Loucy (cell line): ENCODE data around the gene CD300LG.

ENCODE experiments used
- EZH2phosphoT487 ChIP-seq: fragments of 200-600 bp; IDR thresholded peaks from 2 replicates; pipeline ENCODE4 v1.6.1; 2018; ENCODE audit warnings: antibody characterized with exemption, mild to moderate bottlenecking, moderate library complexity, borderline replicate concordance
- TF ChIP-seq, protein P1 (sequence below): fragments of 200-600 bp; sonication (generic); conservative IDR thresholded peaks from 2 replicates; pipeline ENCODE4 v1.5.1; 2014; ENCODE audit warnings: mild to moderate bottlenecking, antibody characterized with exemption, low read length

DNA sequence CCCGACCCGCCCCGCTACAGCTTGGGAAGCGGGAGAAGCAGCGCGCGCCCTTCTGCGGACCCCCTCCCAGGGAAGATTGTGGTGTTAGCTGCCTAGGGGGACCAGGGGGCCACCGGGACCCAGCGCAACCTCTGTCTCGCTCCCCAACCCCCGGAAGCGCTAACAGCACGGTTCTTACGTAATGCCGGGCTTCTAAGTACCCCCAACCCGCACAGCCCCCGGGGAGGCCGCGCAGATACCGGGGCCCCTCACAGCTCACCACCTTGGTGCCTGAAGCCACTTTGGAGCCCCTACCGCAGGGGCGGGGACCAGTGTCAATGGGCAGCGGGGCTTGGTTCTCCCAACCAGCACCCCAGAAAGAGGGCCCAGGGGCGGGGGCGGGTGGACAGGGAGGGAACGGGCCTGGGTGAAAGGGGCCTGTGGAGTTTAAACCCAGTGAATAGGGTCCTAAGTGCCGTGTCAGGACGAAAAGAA is 60.0 kb downstream of the CD300LG start:
- no peak for TF ChIP-seq EZH2phosphoT487
- TF ChIP-seq, protein P1, sequence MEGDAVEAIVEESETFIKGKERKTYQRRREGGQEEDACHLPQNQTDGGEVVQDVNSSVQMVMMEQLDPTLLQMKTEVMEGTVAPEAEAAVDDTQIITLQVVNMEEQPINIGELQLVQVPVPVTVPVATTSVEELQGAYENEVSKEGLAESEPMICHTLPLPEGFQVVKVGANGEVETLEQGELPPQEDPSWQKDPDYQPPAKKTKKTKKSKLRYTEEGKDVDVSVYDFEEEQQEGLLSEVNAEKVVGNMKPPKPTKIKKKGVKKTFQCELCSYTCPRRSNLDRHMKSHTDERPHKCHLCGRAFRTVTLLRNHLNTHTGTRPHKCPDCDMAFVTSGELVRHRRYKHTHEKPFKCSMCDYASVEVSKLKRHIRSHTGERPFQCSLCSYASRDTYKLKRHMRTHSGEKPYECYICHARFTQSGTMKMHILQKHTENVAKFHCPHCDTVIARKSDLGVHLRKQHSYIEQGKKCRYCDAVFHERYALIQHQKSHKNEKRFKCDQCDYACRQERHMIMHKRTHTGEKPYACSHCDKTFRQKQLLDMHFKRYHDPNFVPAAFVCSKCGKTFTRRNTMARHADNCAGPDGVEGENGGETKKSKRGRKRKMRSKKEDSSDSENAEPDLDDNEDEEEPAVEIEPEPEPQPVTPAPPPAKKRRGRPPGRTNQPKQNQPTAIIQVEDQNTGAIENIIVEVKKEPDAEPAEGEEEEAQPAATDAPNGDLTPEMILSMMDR: no peak
